ENCODE data around the gene KCNQ1. TPM values are rescaled to one million over a fixed set of nuclear protein-coding genes. Genes with fewer than 3 reads are reported as not detected.

KCNQ1 gene
- polyA plus RNA-seq, 1 donor from 2014 or later: not detected

DNA sequence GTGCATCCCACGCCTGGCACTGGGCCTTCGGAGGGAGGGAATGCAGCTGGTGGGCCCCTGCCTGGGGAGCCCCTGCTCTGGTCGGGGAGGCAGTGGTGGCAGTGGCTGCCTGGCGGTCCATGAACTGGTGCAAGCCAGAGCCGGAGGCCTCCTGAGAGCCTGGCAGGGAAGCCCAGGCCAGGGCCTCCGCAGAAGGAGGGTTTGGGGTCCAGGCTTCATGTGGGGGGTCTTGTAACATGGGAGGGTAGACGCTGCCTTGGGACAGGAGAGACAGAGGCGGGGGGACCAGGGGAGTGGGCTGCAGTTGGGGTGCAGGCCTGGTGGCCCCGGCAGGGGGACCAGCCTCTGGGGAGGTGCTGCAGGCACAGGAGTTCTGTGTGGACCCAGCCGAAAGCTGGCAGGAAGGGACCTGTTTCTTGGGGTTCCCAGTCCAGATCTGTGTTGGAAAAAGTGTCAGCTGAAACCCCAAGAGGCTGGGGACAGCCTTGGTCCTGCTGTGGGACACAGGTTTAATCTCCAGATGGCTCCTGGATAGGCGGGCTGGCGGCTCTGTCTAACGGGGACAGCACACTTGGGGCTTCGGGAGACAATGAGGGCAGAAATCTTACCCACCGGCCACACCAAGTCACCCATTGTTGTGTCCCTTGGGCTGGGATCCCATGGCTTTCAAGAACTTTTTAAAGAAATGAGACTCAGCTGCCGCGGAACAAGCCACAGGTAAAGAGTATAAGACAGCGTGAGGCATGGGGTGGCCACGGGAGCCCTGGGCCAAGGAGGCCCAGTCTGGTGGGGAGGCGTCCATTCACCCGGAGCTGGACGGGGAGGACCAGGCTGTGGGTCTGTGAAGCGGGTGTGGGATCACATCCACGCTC lies 73.5 kb downstream of the KCNQ1 start:
- H3K9me2 ChIP-seq (ENCODE audit: insufficient read depth, low read length): no peaks in the 10 kb centered on the region
- no peaks in the 10 kb centered on the region for H3K27me3 ChIP-seq (ENCODE audit: insufficient read depth, low read depth, low read length)

DNA sequence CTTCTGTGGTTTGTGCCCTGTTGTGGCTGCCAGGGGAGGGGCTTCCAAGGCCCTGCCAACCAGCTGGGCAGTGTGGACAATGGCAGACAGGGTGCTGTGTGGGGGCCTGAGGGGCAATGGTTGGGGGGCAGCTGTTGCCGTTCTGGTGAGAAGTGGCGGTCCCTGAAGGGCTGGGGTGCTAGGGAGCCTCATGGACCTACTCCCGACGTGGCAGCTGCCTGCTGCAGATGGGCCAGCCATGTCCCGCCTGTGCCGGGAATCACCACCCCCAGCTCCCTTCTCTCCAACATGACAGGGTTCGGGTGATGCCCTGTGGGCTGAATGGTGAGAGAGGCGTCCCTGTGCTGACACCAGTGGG lies 74.2 kb downstream of the KCNQ1 start:
- no peak overlapping the region for H2AFZ ChIP-seq (ENCODE audit: low read depth, low read length)
- H3F3A ChIP-seq (ENCODE audit: insufficient read depth, low read length, poor library complexity, severe bottlenecking): no peaks in the 10 kb centered on the region
- no peaks in the 10 kb centered on the region for H3K9me3 ChIP-seq (ENCODE audit: low read length)
- H3K27ac ChIP-seq (ENCODE audit: low read length): no peak overlapping the region
- H3K4me3 ChIP-seq (ENCODE audit: low read length): no peak overlapping the region
- H3K9ac ChIP-seq (ENCODE audit: low read length): no peak overlapping the region
- H3K27me3 ChIP-seq (ENCODE audit: insufficient read depth, low read depth, low read length): no peaks in the 10 kb centered on the region
- no peaks in the 10 kb centered on the region for H3K36me3 ChIP-seq (ENCODE audit: insufficient read depth, low read length)
- no peaks in the 10 kb centered on the region for H4K20me1 ChIP-seq (ENCODE audit: insufficient read depth)
- TF ChIP-seq CTCF (IDR thresholded peaks at IDR 0.05; ENCODE audit: poor library complexity, severe bottlenecking) (no peak), MXI1 (conservative IDR thresholded peaks at IDR 0.05; ENCODE audit: poor library complexity, severe bottlenecking) (no peak), SMC3 (conservative IDR thresholded peaks at IDR 0.05; ENCODE audit: poor library complexity) (no peak), TAF1 (IDR thresholded peaks at IDR 0.05; ENCODE audit: low read depth) (no peak), POLR2AphosphoS5 (IDR thresholded peaks at IDR 0.05) (no peak), REST (IDR thresholded peaks at IDR 0.05; ENCODE audit: borderline replicate concordance) (no peak), EZH2 (IDR thresholded peaks at IDR 0.05; ENCODE audit: borderline replicate concordance, insufficient read depth, low read length, poor library complexity, severe bottlenecking) (no peak), EP300 (conservative IDR thresholded peaks at IDR 0.05; ENCODE audit: poor library complexity, severe bottlenecking) (no peak), RAD21 (conservative IDR thresholded peaks at IDR 0.05) (no peak)
- H3K9me2 ChIP-seq (ENCODE audit: insufficient read depth, low read length): no peaks in the 10 kb centered on the region
- no peak overlapping the region for H3K4me2 ChIP-seq (ENCODE audit: low read length)
- H3K79me2 ChIP-seq (replicated peaks; ENCODE audit: insufficient read depth, low read length): no peaks in the 10 kb centered on the region

More for the DNA sequence above, 73.5 kb downstream of the KCNQ1 start:
- TF ChIP-seq TAF1 (IDR thresholded peaks at IDR 0.05; ENCODE audit: low read depth) (no peak), CTCF (IDR thresholded peaks at IDR 0.05; ENCODE audit: poor library complexity, severe bottlenecking) (no peak), POLR2AphosphoS5 (IDR thresholded peaks at IDR 0.05) (no peak), MXI1 (conservative IDR thresholded peaks at IDR 0.05; ENCODE audit: poor library complexity, severe bottlenecking) (no peak)
- no peaks in the 10 kb centered on the region for H3F3A ChIP-seq (ENCODE audit: insufficient read depth, low read length, poor library complexity, severe bottlenecking)
- no peaks in the 10 kb centered on the region for H3K79me2 ChIP-seq (replicated peaks; ENCODE audit: insufficient read depth, low read length)
- no peak overlapping the region for H2AFZ ChIP-seq (ENCODE audit: low read depth, low read length)
- no peak overlapping the region for H3K4me3 ChIP-seq (ENCODE audit: low read length)
- no peaks in the 10 kb centered on the region for H3K36me3 ChIP-seq (ENCODE audit: insufficient read depth, low read length)
- no peak overlapping the region for H3K9ac ChIP-seq (ENCODE audit: low read length)
- H3K4me2 ChIP-seq (ENCODE audit: low read length): no peak overlapping the region
- H4K20me1 ChIP-seq (ENCODE audit: insufficient read depth): no peaks in the 10 kb centered on the region
- H3K9me3 ChIP-seq (ENCODE audit: low read length): no peaks in the 10 kb centered on the region
- H3K27ac ChIP-seq (ENCODE audit: low read length): no peak overlapping the region

Data from neural cell (in vitro differentiated cells).